IMR-90 (cell line): ENCODE results near the gene ITGAL. TPM values are rescaled to one million over a fixed set of nuclear protein-coding genes. Genes with fewer than 3 reads are reported as not detected.

Experiments used
- ATAC-seq: fragments of 200-7000 bp; cut with Tn5 transposase; 2 replicates; pipeline ENCODE4 v1.9.1; 2020; ENCODE audit warnings: low read depth, mild to moderate bottlenecking, moderate library complexity
- BruUV-seq: library from RNA; stranded (reverse); fragments of 400-500 nt; replicated peaks from 2 replicates; lab custom pipeline; 2021; lab: Mats Ljungman, UMichigan
- CTCF ChIA-PET: fragments of 300-600 bp; formaldehyde crosslinking; extraction: SDS; loops from one replicate; lab custom pipeline; 2021; ENCODE audit warnings: antibody characterized with exemption; lab: Yijun Ruan, JAX
- POLR2A ChIA-PET: fragments of 300-600 bp; sonication (Branson Sonifier 250); formaldehyde crosslinking; loops from one replicate; lab custom pipeline; 2022; ENCODE audit warnings: antibody characterized with exemption; ENCODE audit not compliant: unreplicated experiment; lab: Charles Lee
- DNase-seq: peaks from one replicate; pipeline ENCODE4 v3.0.0; 2013
- H2AFZ ChIP-seq: replicated peaks from 2 replicates; pipeline ENCODE3; 2013; ENCODE audit warnings: low read length, mild to moderate bottlenecking; ENCODE audit not compliant: poor library complexity
- H2AK5ac ChIP-seq: 2 replicates; pipeline ENCODE4 v1.6.1; 2013; ENCODE audit warnings: low read depth, low read length, inconsistent platforms
- H2AK9ac ChIP-seq: replicated peaks from 2 replicates; pipeline ENCODE3; 2013; ENCODE audit warnings: mild to moderate bottlenecking, low read depth, low read length, moderate library complexity; ENCODE audit not compliant: poor library complexity
- H2BK120ac ChIP-seq: 2 replicates; pipeline ENCODE4 v1.6.1; 2013; ENCODE audit warnings: low read depth, low read length, inconsistent platforms
- H2BK15ac ChIP-seq: 3 replicates; pipeline ENCODE4 v1.6.1; 2013; ENCODE audit warnings: low read depth, low read length, inconsistent platforms
- H2BK20ac ChIP-seq: 2 replicates; pipeline ENCODE4 v1.6.1; 2013; ENCODE audit warnings: low read depth, mild to moderate bottlenecking, inconsistent platforms, low read length, moderate library complexity
- H2BK5ac ChIP-seq: 2 replicates; pipeline ENCODE4 v1.6.1; 2013; ENCODE audit warnings: mild to moderate bottlenecking, low read depth, low read length, inconsistent platforms; ENCODE audit not compliant: poor library complexity, severe bottlenecking
- H3K14ac ChIP-seq: replicated peaks from 2 replicates; pipeline ENCODE4 v1.6.1; 2013; ENCODE audit warnings: low read depth, low read length, inconsistent platforms
- H3K18ac ChIP-seq: 2 replicates; pipeline ENCODE4 v1.6.1; 2013; ENCODE audit warnings: low read depth, low read length, control low read depth
- H3K23ac ChIP-seq: 2 replicates; pipeline ENCODE4 v1.6.1; 2013; ENCODE audit warnings: low read depth, low read length, inconsistent platforms
- H3K27ac ChIP-seq: 2 replicates; pipeline ENCODE4 v1.5.1; 2013; ENCODE audit warnings: mild to moderate bottlenecking, control low read depth, low read length; ENCODE audit not compliant: insufficient read depth
- H3K27me3 ChIP-seq: 2 replicates; pipeline ENCODE4 v1.6.1; 2013; ENCODE audit warnings: low read length; ENCODE audit not compliant: control insufficient read depth, insufficient read depth
- H3K36me3 ChIP-seq: 2 replicates; pipeline ENCODE4 v1.6.1; 2013; ENCODE audit warnings: low read length, mixed read lengths; ENCODE audit not compliant: control insufficient read depth, insufficient read depth
- H3K4ac ChIP-seq: 2 replicates; pipeline ENCODE4 v1.6.1; 2013; ENCODE audit warnings: low read depth, low read length, inconsistent platforms
- H3K4me1 ChIP-seq: 2 replicates; pipeline ENCODE4 v1.6.1; 2013; ENCODE audit warnings: low read length, mixed read lengths; ENCODE audit not compliant: control insufficient read depth, insufficient read depth
- H3K4me2 ChIP-seq: 2 replicates; pipeline ENCODE4 v1.6.1; 2013; ENCODE audit warnings: low read depth, mild to moderate bottlenecking, control low read depth, low read length, moderate library complexity
- H3K4me3 ChIP-seq: 2 replicates; pipeline ENCODE4 v1.5.1; 2013; ENCODE audit warnings: low read depth, mild to moderate bottlenecking, control low read depth, low read length, moderate library complexity; ENCODE audit not compliant: insufficient read depth
- H3K56ac ChIP-seq: 2 replicates; pipeline ENCODE4 v1.6.1; 2013; ENCODE audit warnings: low read length, inconsistent platforms; ENCODE audit not compliant: insufficient read depth; ENCODE audit errors: extremely low read depth
- H3K79me1 ChIP-seq, 2 experiments: 2 replicates each; pipeline ENCODE4 v1.6.1; 2013; ENCODE audit warnings: low read length in 2 of 2, inconsistent platforms in 1 of 2, low read depth in 1 of 2
- H3K9ac ChIP-seq: 2 replicates; pipeline ENCODE4 v1.6.1; 2013; ENCODE audit warnings: low read depth, low read length, control low read depth
- H3K9me1 ChIP-seq: 2 replicates; pipeline ENCODE4 v1.6.1; 2013; ENCODE audit warnings: low read length, inconsistent platforms; ENCODE audit not compliant: insufficient read depth
- H3K9me3 ChIP-seq: 2 replicates; pipeline ENCODE4 v1.6.1; 2013; ENCODE audit warnings: low read length; ENCODE audit not compliant: control insufficient read depth, insufficient read depth
- H4K20me1 ChIP-seq: 2 replicates; pipeline ENCODE4 v1.6.1; 2013; ENCODE audit warnings: low read length, inconsistent platforms; ENCODE audit not compliant: insufficient read depth
- H4K5ac ChIP-seq: 2 replicates; pipeline ENCODE4 v1.6.1; 2013; ENCODE audit warnings: mild to moderate bottlenecking, low read depth, low read length, control low read depth
- H4K8ac ChIP-seq, 2 experiments: 2 replicates each; pipeline ENCODE4 v1.6.1; 2013; ENCODE audit warnings: low read depth in 2 of 2, low read length in 2 of 2, control low read depth in 1 of 2, inconsistent platforms in 1 of 2
- H4K91ac ChIP-seq: 2 replicates; pipeline ENCODE4 v1.6.1; 2013; ENCODE audit warnings: low read depth, low read length, inconsistent platforms; ENCODE audit not compliant: insufficient read depth
- BHLHE40 ChIP-seq: fragments of 150-350 bp; IDR thresholded peaks from 2 replicates; pipeline ENCODE4 v1.6.1; 2016; ENCODE audit warnings: mild to moderate bottlenecking, low read depth, low read length
- CTCF ChIP-seq: conservative IDR thresholded peaks from 2 replicates; pipeline ENCODE4 v1.5.1; 2012; ENCODE audit warnings: mild to moderate bottlenecking, low read depth, low read length, improper control_type of control experiment
- POLR2A ChIP-seq: IDR thresholded peaks from 2 replicates; pipeline ENCODE4 v1.6.1; 2012; ENCODE audit warnings: mild to moderate bottlenecking, low read depth, low read length
- RCOR1 ChIP-seq: IDR thresholded peaks from 2 replicates; pipeline ENCODE4 v1.6.1; 2012; ENCODE audit warnings: mild to moderate bottlenecking, low read length, improper control_type of control experiment; ENCODE audit not compliant: insufficient replicate concordance
- RFX5 ChIP-seq: IDR thresholded peaks from 2 replicates; pipeline ENCODE4 v1.8.0; 2012; ENCODE audit warnings: low read depth, mild to moderate bottlenecking, low read length, moderate library complexity
- WGBS, 2 experiments: methylation state at CpG; one replicate each; pipeline versions ENCODE4 v1.1.5 to v1.1.7; 2013; ENCODE audit warnings: missing lambda C conversion rate in 2 of 2; ENCODE audit not compliant: insufficient read length in 1 of 2; ENCODE audit errors: extremely low coverage in 2 of 2; 5-methylcytosine and 5-hydroxymethylcytosine counted together
- dilution Hi-C: fragments of 300-500 bp; cut with HindIII; formaldehyde crosslinking; loops from one replicate; pipeline ENCODE4 v1.14.3; 2018; ENCODE audit warnings: low sequenced_read_pairs; ENCODE audit not compliant: unreplicated experiment
- in situ Hi-C: fragments of 300-500 bp; cut with MboI; formaldehyde crosslinking; loops from 3 replicates; pipeline ENCODE4 v1.14.3; 2019; ENCODE audit warnings: low sequenced_read_pairs, inconsistent platforms, mixed read lengths
- intact Hi-C: fragments of 100-400 bp; cut with micrococcal nuclease; formaldehyde crosslinking; loops from 2 replicates; pipeline ENCODE4 v1.10.0; 2022
- polyA plus RNA-seq, 3 experiments: library from polyadenylated mRNA; depleted of rRNA; stranded (reverse); fragments of >200 nt; gene quantifications; 2 replicates each; pipeline ENCODE4 v1.2.3, GENCODE V29; 2012; ENCODE audit warnings: low replicate concordance in 1 of 3
- total RNA-seq: library from RNA; depleted of rRNA; stranded (reverse); fragments of >200 nt; gene quantifications from 2 replicates; pipeline ENCODE4 v1.2.3, GENCODE V29; 2012

The ITGAL gene
- total and polyA plus RNA-seq, 2 of the 4 experiments (the other 2 are of a cell fraction): not detected

GRCh38 chr16:30474074-30474452 is 1.5 kb downstream of the ITGAL start (continued):
- no peak for TF ChIP-seq RCOR1
- no peak for TF ChIP-seq RFX5

- H4K5ac ChIP-seq: no peak overlapping the region
- no peak overlapping the region for H3K23ac ChIP-seq
- WGBS, 2 experiments: no CpG with 5 or more reads among the region's 7 CpGs
- no peak for ATAC-seq
- no peak overlapping the region for H2AFZ ChIP-seq
- no peak overlapping the region for H3K4me2 ChIP-seq
- no peaks in the 10 kb centered on the region for H3K9me1 ChIP-seq
- H3K4ac ChIP-seq: no peak overlapping the region
- no peak overlapping the region for H3K27ac ChIP-seq
- no peaks in the 10 kb centered on the region for H3K4me1 ChIP-seq
- H4K20me1 ChIP-seq: no peaks in the 10 kb centered on the region
- H2BK120ac ChIP-seq: no peak overlapping the region
- no peak for DNase-seq
- no peak overlapping the region for H2BK20ac ChIP-seq
- dilution Hi-C loops: no loop called here
- no peaks in the 10 kb centered on the region for H3K9me3 ChIP-seq
- peaks cover 45% of the 10 kb centered on the region for H3K27me3 ChIP-seq
- no peak overlapping the region for H4K91ac ChIP-seq
- H3K14ac ChIP-seq: no peak overlapping the region
- no peak overlapping the region for H2AK9ac ChIP-seq
- in situ Hi-C loops: no loop called here
- CTCF ChIA-PET: no interaction called here
- no peak overlapping the region for H2BK5ac ChIP-seq
- no peak overlapping the region for H2BK15ac ChIP-seq
- no peaks in the 10 kb centered on the region for H3K36me3 ChIP-seq
- TF ChIP-seq POLR2A (no peak), CTCF (no peak), BHLHE40 (no peak)
- no peak overlapping the region for H3K4me3 ChIP-seq
- no peak overlapping the region for H2AK5ac ChIP-seq
- intact Hi-C loops: no loop called here
- no peak overlapping the region for H3K9ac ChIP-seq
- H3K56ac ChIP-seq: no peak overlapping the region
- POLR2A ChIA-PET: no interaction called here
- no peak overlapping the region for H4K8ac ChIP-seq
- no peaks in the 10 kb centered on the region for H3K79me1 ChIP-seq
- no peak overlapping the region for H3K18ac ChIP-seq
- BruUV-seq: no TSS peak
Measured at GRCh38 chr16:30474684-30475083, 2.1 kb downstream of the ITGAL start.
